Endothelial cell of umbilical vein (primary cell): Measurements from ENCODE around the gene SLC9B1. TPM values are rescaled to one million over a fixed set of nuclear protein-coding genes. Genes with fewer than 3 reads are reported as not detected.
"Not testable (repeated sequence)": the region's sequence is repeated elsewhere in the genome, so short reads cannot be mapped to it uniquely, and the experiment has no call there.

Experiments
- BruUV-seq: library from RNA; stranded (reverse); fragments of 400-500 nt; replicated peaks from 2 replicates; lab custom pipeline; 2021; lab: Mats Ljungman, UMichigan
- CTCF ChIA-PET: fragments of 300-600, 350-600 bp; sonication (Branson Sonifier 250); formaldehyde crosslinking; loops from one replicate; lab custom pipeline; 2021; ENCODE audit warnings: antibody characterized with exemption, inconsistent platforms; lab: Charles Lee
- POLR2A ChIA-PET: fragments of 300-600, 350-600 bp; sonication (Branson Sonifier 250); formaldehyde crosslinking; loops from one replicate; lab custom pipeline; 2021; ENCODE audit warnings: antibody characterized with exemption, inconsistent platforms; lab: Charles Lee
- DNase-seq: peaks from one replicate; pipeline ENCODE4 v3.0.0-alpha.2; 2011; ENCODE audit warnings: low read depth, low spot score
- FAIRE-seq: peaks from 2 replicates; lab custom pipeline; 2011; peaks lifted over from hg19 to GRCh38; lab: Jason Lieb, UNC
- H2AFZ ChIP-seq: 2 replicates; pipeline ENCODE4 v1.6.0; 2012; ENCODE audit warnings: low read depth, low read length, control low read depth, inconsistent platforms
- H3K27ac ChIP-seq: 2 replicates; pipeline ENCODE4 v1.5.1; 2011; ENCODE audit warnings: low read depth, mild to moderate bottlenecking, control low read depth, low read length, moderate library complexity; ENCODE audit not compliant: insufficient read depth
- H3K27me3 ChIP-seq, 2 experiments: 2 replicates each; pipeline versions ENCODE4 v1.6.0 to v1.6.1; 2011; ENCODE audit warnings: low read length in 2 of 2, mixed read lengths in 1 of 2; ENCODE audit not compliant: control insufficient read depth in 2 of 2, insufficient read depth in 2 of 2
- H3K36me3 ChIP-seq, 2 experiments: 2 replicates in 1 of 2; 3 replicates in 1 of 2; pipeline ENCODE4 v1.5.1; 2011; ENCODE audit warnings: low read length in 2 of 2, mild to moderate bottlenecking in 1 of 2, moderate library complexity in 1 of 2; ENCODE audit not compliant: control insufficient read depth in 2 of 2, insufficient read depth in 2 of 2; ENCODE audit errors: extremely low read depth in 1 of 2
- H3K4me1 ChIP-seq: 3 replicates; pipeline ENCODE4 v1.5.1; 2011; ENCODE audit warnings: mild to moderate bottlenecking, low read length; ENCODE audit not compliant: control insufficient read depth, insufficient read depth; ENCODE audit errors: extremely low read depth
- H3K4me2 ChIP-seq: 2 replicates; pipeline ENCODE4 v1.6.1; 2011; ENCODE audit warnings: low read length, control low read depth, mixed read lengths; ENCODE audit not compliant: insufficient read depth
- H3K4me3 ChIP-seq, 3 experiments: fragments of 200-600 bp in 1 of 3; sonication (generic), shearing (Covaris generic) in 1 of 3; replicated peaks in 1 of 3; 2 replicates each; pipeline ENCODE4 v1.5.1; 2011 to 2016; ENCODE audit warnings: control low read depth in 3 of 3, low read length in 3 of 3, mild to moderate bottlenecking in 2 of 3, inconsistent platforms in 1 of 3, low read depth in 1 of 3, moderate library complexity in 1 of 3; ENCODE audit not compliant: insufficient read depth in 1 of 3
- H3K79me2 ChIP-seq: 2 replicates; pipeline ENCODE4 v1.6.0; 2012; ENCODE audit warnings: low read length, inconsistent platforms; ENCODE audit not compliant: control insufficient read depth, insufficient read depth
- H3K9ac ChIP-seq: replicated peaks from 2 replicates; pipeline ENCODE3; 2011; ENCODE audit warnings: low read length, control low read depth; ENCODE audit not compliant: insufficient read depth; ENCODE audit errors: extremely low read depth
- H3K9me1 ChIP-seq: replicated peaks from 3 replicates; pipeline ENCODE4 v1.6.0; 2011; ENCODE audit warnings: mild to moderate bottlenecking, low read length; ENCODE audit not compliant: control insufficient read depth, insufficient read depth; ENCODE audit errors: extremely low read depth
- H3K9me3 ChIP-seq: replicated peaks from 2 replicates; pipeline ENCODE4 v1.5.1; 2012; ENCODE audit warnings: low read length, inconsistent platforms; ENCODE audit not compliant: control insufficient read depth, insufficient read depth
- H4K20me1 ChIP-seq: replicated peaks from 2 replicates; pipeline ENCODE3; 2011; ENCODE audit warnings: mild to moderate bottlenecking, low read length; ENCODE audit not compliant: control insufficient read depth, insufficient read depth; ENCODE audit errors: extremely low read depth
- CTCF ChIP-seq, 2 donors: IDR thresholded peaks; 1 replicate in 1 of 2; 2 replicates in 1 of 2; pipeline ENCODE4 v1.5.1; 2011; ENCODE audit warnings: low read length in 2 of 2, mild to moderate bottlenecking in 2 of 2, moderate library complexity in 2 of 2, control low read depth in 1 of 2, inconsistent platforms in 1 of 2, low read depth in 1 of 2; ENCODE audit not compliant: insufficient read depth in 1 of 2; ENCODE audit errors: extremely low read depth in 1 of 2
- EZH2 ChIP-seq: IDR thresholded peaks from 2 replicates; pipeline ENCODE4 v1.6.1; 2012; ENCODE audit warnings: borderline replicate concordance, low read depth, mild to moderate bottlenecking, moderate library complexity, low read length, inconsistent platforms; ENCODE audit not compliant: severe bottlenecking
- FOS ChIP-seq: IDR thresholded peaks from 2 replicates; pipeline ENCODE4 v1.6.1; 2011; ENCODE audit warnings: mild to moderate bottlenecking, low read length, moderate library complexity, borderline replicate concordance; ENCODE audit not compliant: insufficient read depth
- JUN ChIP-seq: IDR thresholded peaks from 2 replicates; pipeline ENCODE4 v1.6.1; 2011; ENCODE audit warnings: borderline replicate concordance, low read depth; ENCODE audit not compliant: insufficient read length, insufficient read depth
- MYC ChIP-seq: IDR thresholded peaks from one replicate; pipeline ENCODE4 v1.6.1; 2011; ENCODE audit warnings: mild to moderate bottlenecking, low read depth, low read length
- POLR2A ChIP-seq: IDR thresholded peaks from 2 replicates; pipeline ENCODE4 v1.6.1; 2012; ENCODE audit warnings: low read depth, mild to moderate bottlenecking, control low read depth, low read length
- POLR2AphosphoS5 ChIP-seq: IDR thresholded peaks from 2 replicates; pipeline ENCODE4 v1.6.1; 2012; ENCODE audit warnings: low read depth, mild to moderate bottlenecking, control low read depth, low read length, moderate library complexity; ENCODE audit not compliant: insufficient read depth
- dilution Hi-C: fragments of 300-500 bp; cut with MboI; formaldehyde crosslinking; loops from one replicate; pipeline ENCODE4 v1.15.0; 2019; ENCODE audit warnings: low sequenced_read_pairs; ENCODE audit not compliant: extremely low pct_ligation_motif_present
- intact Hi-C: fragments of 100-400 bp; cut with micrococcal nuclease; formaldehyde crosslinking; loops from one replicate; pipeline ENCODE4 v1.10.0; 2022
- polyA plus RNA-seq, 4 experiments: library from polyadenylated mRNA; depleted of rRNA in 3 of 4; stranded (reverse) in 3 of 4; unstranded in 1 of 4; fragments of >200 nt; gene quantifications; 2 replicates each; pipeline versions ENCODE4 v1.2.1 to v1.2.3, GENCODE V29; 2011 to 2012; ENCODE audit warnings: missing spikeins in 1 of 4
- total RNA-seq: library from RNA; stranded (reverse); gene quantifications from 2 replicates; pipeline ENCODE4 v1.2.3, GENCODE V29; 2021

Gene SLC9B1
- total and polyA plus RNA-seq, 2 donors (not counting 3 experiments of a cell fraction or from before 2014, with no cell fraction given): 0.19 to 0.49 TPM

GRCh38 chr4:102935716-102936115, 83.8 kb downstream of the SLC9B1 start:
- Histone ChIP-seq H3K9me1 (no peaks in the 10 kb centered on the region), H3K27me3 (peaks cover 0 to 4% of the 10 kb centered on the region in 2 experiments), H4K20me1 (no peaks in the 10 kb centered on the region), H3K4me2 (no peak overlapping the region), H2AFZ (no peak overlapping the region), H3K9ac (no peak overlapping the region), H3K36me3 (no peaks in the 10 kb centered on the region), H3K9me3 (no peaks in the 10 kb centered on the region), H3K27ac (no peak overlapping the region), H3K79me2 (no peaks in the 10 kb centered on the region), H3K4me1 (no peaks in the 10 kb centered on the region), H3K4me3 (no peak overlapping the region)
- no TSS peak for BruUV-seq
- ChIA-PET CTCF (no interaction called here), POLR2A (no interaction called here)
- intact Hi-C loops: no loop called here
- no peak for FAIRE-seq
- dilution Hi-C loops: no loop called here
- DNase-seq: no peak
- TF ChIP-seq POLR2AphosphoS5 (no peak), FOS (no peak), POLR2A (no peak), MYC (no peak), CTCF (IDR thresholded peaks at IDR 0.05; ENCODE audit: extremely low read depth in 1 of 2, insufficient read depth in 1 of 2, low read depth in 1 of 2, low read length in 2 of 2) (no peak), EZH2 (no peak), JUN (no peak)

- H3K4me3 ChIP-seq, H3K27ac ChIP-seq, BruUV-seq, H3K36me3 ChIP-seq, H3K4me1 ChIP-seq, FAIRE-seq, dilution Hi-C loops, DNase-seq, H3K27me3 ChIP-seq, H2AFZ ChIP-seq, H3K79me2 ChIP-seq, H3K9me1 ChIP-seq, H3K9ac ChIP-seq, H4K20me1 ChIP-seq, CTCF ChIA-PET, POLR2A ChIA-PET, H3K9me3 ChIP-seq, intact Hi-C loops, H3K4me2 ChIP-seq: not testable (repeated sequence)
These were observed 99.8 kb downstream of the SLC9B1 start for GRCh38 chr4:102919697-102920096.
